T-cell (primary cell): Measurements from ENCODE around the gene VPS41. TPM values are rescaled to one million over a fixed set of nuclear protein-coding genes. Genes with fewer than 3 reads are reported as not detected.

ENCODE experiments used
- ATAC-seq, 4 experiments: fragments of 200-7000 bp in 3 of 4; fragments of 150-1000 bp in 1 of 4; cut with Tn5 transposase; replicated peaks in 1 of 4; 1 replicate in 3 of 4; 2 replicates in 1 of 4; pipeline ENCODE4 v1.10.0; 2021; ENCODE audit warnings: moderate library complexity in 3 of 4, mild to moderate bottlenecking in 2 of 4, moderate number of reproducible peaks in 1 of 4
- CTCF ChIA-PET, 2 donors: fragments of 300-600 bp; sonication (Branson Sonifier 250); formaldehyde crosslinking; loops; one replicate each; lab custom pipeline; 2022; ENCODE audit warnings: antibody characterized with exemption in 2 of 2; lab: Charles Lee
- POLR2A ChIA-PET, 2 donors: fragments of 300-600 bp; sonication (Branson Sonifier 250); formaldehyde crosslinking; loops; one replicate each; lab custom pipeline; 2022; ENCODE audit warnings: antibody characterized with exemption in 2 of 2; lab: Charles Lee
- DNase-seq, 35 experiments: peaks; one replicate each; pipeline versions ENCODE4 v3.0.0 to v3.0.0-alpha.2; 2013 to 2023
- H3K27ac ChIP-seq: one replicate; pipeline ENCODE4 v1.5.1; 2013; ENCODE audit warnings: low read length
- H3K27me3 ChIP-seq, 2 experiments: replicated peaks in 1 of 2; 1 replicate in 1 of 2; 2 replicates in 1 of 2; pipeline versions ENCODE4 v1.6.1 to v1.7.0; 2013; ENCODE audit warnings: low read length in 1 of 2, mixed read lengths in 1 of 2; ENCODE audit not compliant: control insufficient read depth in 2 of 2, insufficient read depth in 2 of 2; ENCODE audit errors: extremely low read depth in 1 of 2
- H3K36me3 ChIP-seq, 2 donors: 1 replicate in 1 of 2; 2 replicates in 1 of 2; pipeline versions ENCODE4 v1.6.1 to v1.7.0; 2013; ENCODE audit warnings: low read length in 1 of 2; ENCODE audit not compliant: control insufficient read depth in 2 of 2, insufficient read depth in 1 of 2; ENCODE audit errors: extremely low read depth in 1 of 2
- H3K4me1 ChIP-seq, 2 experiments: 1 replicate in 1 of 2; 2 replicates in 1 of 2; pipeline versions ENCODE4 v1.6.1 to v1.7.0; 2013; ENCODE audit warnings: low read length in 2 of 2, mixed read lengths in 1 of 2; ENCODE audit not compliant: insufficient read depth in 2 of 2, control insufficient read depth in 1 of 2; ENCODE audit errors: extremely low read depth in 1 of 2
- H3K4me3 ChIP-seq, 2 donors: 1 replicate in 1 of 2; 2 replicates in 1 of 2; pipeline versions ENCODE4 v1.5.1 to v1.7.0; 2013; ENCODE audit warnings: mild to moderate bottlenecking in 2 of 2, low read length in 1 of 2, moderate library complexity in 1 of 2; ENCODE audit not compliant: control insufficient read depth in 1 of 2; ENCODE audit errors: extremely low read depth in 1 of 2
- H3K9me3 ChIP-seq: 2 replicates; pipeline ENCODE4 v1.7.0; 2013
- H3K27ac Mint-ChIP-seq, 2 donors: one replicate each; pipeline ENCODE4 v1.8.0; 2020 to 2021; ENCODE audit warnings: mild to moderate bottlenecking in 2 of 2, mixed read lengths in 2 of 2
- H3K27me3 Mint-ChIP-seq, 2 donors: one replicate each; pipeline ENCODE4 v1.8.0; 2021 to 2022; ENCODE audit warnings: mixed read lengths in 2 of 2
- H3K36me3 Mint-ChIP-seq: one replicate; pipeline ENCODE4 v1.8.0; 2021; ENCODE audit warnings: mixed read lengths
- H3K4me1 Mint-ChIP-seq, 3 donors: one replicate each; pipeline ENCODE4 v1.8.0; 2020 to 2022; ENCODE audit warnings: mixed read lengths in 3 of 3, mild to moderate bottlenecking in 1 of 3
- H3K4me3 Mint-ChIP-seq, 3 donors: one replicate each; pipeline ENCODE4 v1.8.0; 2020 to 2022; ENCODE audit warnings: mild to moderate bottlenecking in 3 of 3, mixed read lengths in 3 of 3, moderate library complexity in 3 of 3
- H3K9me3 Mint-ChIP-seq, 3 donors: one replicate each; pipeline ENCODE4 v1.8.0; 2020 to 2022; ENCODE audit warnings: mixed read lengths in 3 of 3
- WGBS: methylation state at CpG from one replicate; pipeline ENCODE4 v1.1.5; 2013; ENCODE audit warnings: missing lambda C conversion rate; ENCODE audit not compliant: insufficient coverage; 5-methylcytosine and 5-hydroxymethylcytosine counted together
- total RNA-seq, 35 experiments: library from RNA in 6 of 35; stranded (reverse) in 6 of 35; fragments of 120-200 nt in 1 of 35; gene quantifications; one replicate each; pipeline versions ENCODE4 v1.2.1 to v1.2.4 and lab custom pipeline; 2013 to 2026

The VPS41 gene
- total RNA-seq, 5 donors from 2014 or later (not counting 1 experiment from before 2014, with no cell fraction given) = 45.6 to 68.3 (median 55.3) TPM

DNA sequence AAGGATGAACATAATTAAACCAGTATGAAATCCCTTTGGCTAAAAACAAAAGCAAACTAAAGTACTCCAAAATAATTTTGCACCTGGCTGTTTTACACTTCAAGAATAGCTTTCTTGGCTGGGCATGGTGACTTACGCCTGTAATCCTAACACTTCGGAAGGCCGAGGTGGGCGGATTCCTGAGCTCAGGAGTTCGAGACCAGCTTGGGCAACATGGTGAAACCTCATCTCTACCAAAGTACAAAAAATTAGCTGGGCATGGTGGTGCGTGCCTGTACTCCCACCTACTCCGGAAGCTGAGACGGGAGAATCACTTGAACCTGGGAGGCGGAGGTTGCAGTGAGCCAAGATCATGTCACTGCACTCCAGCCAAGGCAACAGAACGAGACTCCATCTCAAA, 185.7 kb downstream of the VPS41 start:
- H3K36me3 Mint-ChIP-seq = peaks cover 55% of the 10 kb centered on the region
- H3K27me3 Mint-ChIP-seq = no peaks in the 10 kb centered on the region
- H3K4me3 ChIP-seq = no peak overlapping the region
- peaks cover 4 to 37% of the 10 kb centered on the region in 2 donors for H3K36me3 ChIP-seq
- POLR2A ChIA-PET = no interaction called here
- no peaks in the 10 kb centered on the region for H3K4me1 ChIP-seq
- CTCF ChIA-PET = no interaction called here
- no peak overlapping the region for H3K4me3 Mint-ChIP-seq
- H3K9me3 Mint-ChIP-seq = peaks cover 0 to 9% (median 8%) of the 10 kb centered on the region in 3 donors
- H3K27ac ChIP-seq = no peak overlapping the region
- no peaks in the 10 kb centered on the region for H3K9me3 ChIP-seq
- no peak for DNase-seq
- WGBS = 100% methylated on average over 3 of the region's 10 CpGs
- H3K27ac Mint-ChIP-seq = no peak overlapping the region
- no peaks in the 10 kb centered on the region for H3K4me1 Mint-ChIP-seq
- H3K27me3 ChIP-seq = no peaks in the 10 kb centered on the region
- no peak for ATAC-seq

DNA sequence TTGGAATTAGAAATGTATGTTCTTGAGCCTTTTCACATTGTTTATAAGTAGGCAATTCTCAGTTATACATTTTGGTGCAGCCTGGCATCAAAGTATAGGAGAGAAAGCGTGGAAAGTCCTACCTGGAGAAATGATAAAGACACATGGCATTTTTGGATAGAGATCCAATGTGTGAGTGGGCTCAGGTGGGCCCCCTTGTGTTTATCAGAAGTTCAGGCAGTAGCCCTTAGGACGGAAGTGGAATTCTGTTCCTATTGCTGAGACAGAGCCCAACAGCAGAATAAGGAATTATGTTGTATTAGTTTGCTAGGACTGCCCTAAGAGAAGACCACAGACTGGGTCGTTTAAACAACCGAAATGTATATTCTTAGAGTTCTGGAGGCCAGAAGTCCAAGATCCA, 192.6 kb downstream of the VPS41 start:
- ATAC-seq = no peak
- Histone ChIP-seq H3K4me1 (no peaks in the 10 kb centered on the region), H3K9me3 (peaks cover 2% of the 10 kb centered on the region), H3K27ac (no peak overlapping the region), H3K27me3 (no peaks in the 10 kb centered on the region), H3K4me3 (no peak overlapping the region), H3K36me3 (peaks cover 0 to 2% of the 10 kb centered on the region in 2 donors)
- no peak overlapping the region for H3K4me3 Mint-ChIP-seq
- no peak for DNase-seq
- ChIA-PET CTCF (no interaction called here), POLR2A (interaction anchor here in 1 of 2 donors (0.6 kb wide), 1 partner anchor 21 kb away, joined by 3 read pairs; no protein-coding TSS in a partner anchor)
- 91% methylated on average over 3 of the region's 4 CpGs for WGBS
- peaks cover 9% of the 10 kb centered on the region for H3K36me3 Mint-ChIP-seq
- H3K9me3 Mint-ChIP-seq = peaks cover 14 to 30% (median 18%) of the 10 kb centered on the region in 3 donors
- no peaks in the 10 kb centered on the region for H3K4me1 Mint-ChIP-seq
- H3K27me3 Mint-ChIP-seq = no peaks in the 10 kb centered on the region
- H3K27ac Mint-ChIP-seq = no peak overlapping the region

- DNase-seq = no peak
- POLR2A ChIA-PET = no interaction called here
- Mint-ChIP-seq H3K4me1 (peaks cover 0 to 3% (median 0%) of the 10 kb centered on the region in 3 donors), H3K27me3 (peaks cover 12 to 18% of the 10 kb centered on the region in 2 donors), H3K9me3 (peaks cover 0 to 5% (median 4%) of the 10 kb centered on the region in 3 donors), H3K27ac (no peak overlapping the region), H3K4me3 (no peak overlapping the region), H3K36me3 (no peaks in the 10 kb centered on the region)
- no peaks in the 10 kb centered on the region for H3K4me1 ChIP-seq
- no CpG with 5 or more reads among the region's 4 CpGs for WGBS
- no peak for ATAC-seq
- CTCF ChIA-PET = no interaction called here
- no peaks in the 10 kb centered on the region for H3K36me3 ChIP-seq
- H3K27me3 ChIP-seq = no peaks in the 10 kb centered on the region
- H3K27ac ChIP-seq = no peak overlapping the region
- no peaks in the 10 kb centered on the region for H3K9me3 ChIP-seq
- H3K4me3 ChIP-seq = no peak overlapping the region
Observed at GRCh38 chr7:38709123-38709522, 199.9 kb downstream of the VPS41 start.

DNA sequence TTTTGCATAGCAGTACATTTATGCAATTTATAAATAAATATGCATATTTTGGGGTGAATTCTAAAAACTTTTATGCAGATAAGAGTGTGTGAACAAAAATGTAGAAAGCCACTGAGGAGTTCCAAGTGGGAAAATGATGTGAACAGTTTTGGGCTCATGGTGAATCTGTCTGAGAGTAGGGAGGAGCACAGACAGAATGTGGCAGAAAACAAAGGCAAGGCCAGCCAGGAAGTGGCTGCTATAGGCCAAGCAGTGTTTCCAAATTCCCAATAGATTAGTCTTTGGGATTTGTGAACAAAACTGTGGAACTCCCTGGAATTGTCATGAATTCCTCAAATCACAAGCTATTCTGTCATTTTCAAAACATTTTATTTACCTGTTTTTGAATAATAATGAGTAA, 204.2 kb downstream of the VPS41 start:
- no peaks in the 10 kb centered on the region for H3K4me1 ChIP-seq
- no peak overlapping the region for H3K4me3 Mint-ChIP-seq
- ChIA-PET POLR2A (no interaction called here), CTCF (no interaction called here)
- peaks cover 0 to 3% (median 3%) of the 10 kb centered on the region in 3 donors for H3K9me3 Mint-ChIP-seq
- ATAC-seq = no peak
- H3K27ac Mint-ChIP-seq = no peak overlapping the region
- H3K36me3 ChIP-seq = no peaks in the 10 kb centered on the region
- no peak overlapping the region for H3K4me3 ChIP-seq
- peaks cover 0 to 3% (median 0%) of the 10 kb centered on the region in 3 donors for H3K4me1 Mint-ChIP-seq
- H3K27me3 Mint-ChIP-seq = peaks cover 29 to 32% of the 10 kb centered on the region in 2 donors
- H3K27me3 ChIP-seq = peaks cover 0 to 4% of the 10 kb centered on the region in 2 experiments
- H3K36me3 Mint-ChIP-seq = no peaks in the 10 kb centered on the region
- no peak for DNase-seq
- H3K27ac ChIP-seq = no peak overlapping the region
- no peaks in the 10 kb centered on the region for H3K9me3 ChIP-seq

DNA sequence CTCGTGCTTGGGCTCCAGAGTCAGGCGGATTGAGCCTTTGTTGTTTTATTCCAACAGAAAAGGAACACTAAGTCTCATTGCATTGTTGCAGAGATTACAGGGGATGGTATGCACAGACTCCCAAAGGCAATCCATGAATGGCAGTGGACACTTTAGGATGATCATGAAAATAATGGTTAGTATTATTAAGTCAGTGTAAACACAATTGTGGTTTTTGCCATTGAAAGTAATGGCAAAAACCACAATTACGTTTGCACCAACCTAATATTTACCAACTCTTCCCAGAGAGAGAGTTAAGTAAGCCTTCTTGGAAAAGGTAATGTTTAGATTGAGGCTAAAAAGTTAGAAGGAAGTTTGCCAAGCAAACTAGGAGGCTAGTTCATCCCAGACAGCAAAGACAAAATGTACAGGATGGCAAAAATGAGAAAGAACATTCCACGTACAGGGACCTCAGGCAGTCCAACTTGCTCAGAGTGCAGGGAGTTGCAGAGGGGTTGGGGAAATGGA, 204.9 kb downstream of the VPS41 start:
- Histone ChIP-seq H3K4me3 (no peak overlapping the region), H3K27me3 (peaks cover 0 to 4% of the 10 kb centered on the region in 2 experiments), H3K36me3 (no peaks in the 10 kb centered on the region), H3K4me1 (no peaks in the 10 kb centered on the region), H3K9me3 (no peaks in the 10 kb centered on the region), H3K27ac (no peak overlapping the region)
- ATAC-seq (no peak), DNase-seq (no peak)
- CTCF ChIA-PET = no interaction called here
- 87% methylated on average over 3 of the region's 4 CpGs for WGBS
- POLR2A ChIA-PET = no interaction called here
- Mint-ChIP-seq H3K36me3 (no peaks in the 10 kb centered on the region), H3K4me3 (no peak overlapping the region), H3K9me3 (peaks cover 0 to 3% (median 3%) of the 10 kb centered on the region in 3 donors), H3K4me1 (peaks cover 0 to 1% (median 0%) of the 10 kb centered on the region in 3 donors), H3K27ac (no peak overlapping the region), H3K27me3 (peaks cover 26 to 32% of the 10 kb centered on the region in 2 donors)

DNA sequence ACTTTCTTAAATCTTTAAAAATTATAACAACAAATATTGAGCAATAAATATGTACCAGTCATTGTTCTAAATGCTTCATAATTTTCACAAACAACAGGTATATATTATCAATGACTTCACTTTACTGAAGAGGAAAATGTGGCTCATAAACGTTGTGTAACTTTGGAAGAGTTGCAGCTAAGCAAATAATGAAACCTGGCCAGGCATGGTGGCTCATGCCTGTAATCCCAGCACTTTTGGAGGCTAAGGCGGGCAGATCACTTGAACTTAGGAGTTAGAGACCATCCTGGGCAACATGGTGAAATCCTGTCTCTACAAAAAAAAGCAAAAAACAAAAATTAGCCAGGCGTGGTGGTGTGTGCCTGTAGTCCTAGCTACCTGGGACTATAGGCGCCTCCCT, 205.9 kb downstream of the VPS41 start:
- Histone ChIP-seq H3K27ac (no peak overlapping the region), H3K4me3 (no peak overlapping the region), H3K4me1 (no peaks in the 10 kb centered on the region), H3K36me3 (no peaks in the 10 kb centered on the region), H3K27me3 (peaks cover 0 to 4% of the 10 kb centered on the region in 2 experiments), H3K9me3 (no peaks in the 10 kb centered on the region)
- POLR2A ChIA-PET = no interaction called here
- peaks cover 20 to 30% of the 10 kb centered on the region in 2 donors for H3K27me3 Mint-ChIP-seq
- ATAC-seq (no peak), DNase-seq (no peak)
- 90% methylated on average over 2 of the region's 4 CpGs for WGBS
- no peak overlapping the region for H3K4me3 Mint-ChIP-seq
- no peaks in the 10 kb centered on the region for H3K4me1 Mint-ChIP-seq
- CTCF ChIA-PET = no interaction called here
- no peak overlapping the region for H3K27ac Mint-ChIP-seq
- no peaks in the 10 kb centered on the region for H3K36me3 Mint-ChIP-seq
- H3K9me3 Mint-ChIP-seq = peaks cover 0 to 3% (median 3%) of the 10 kb centered on the region in 3 donors
